ENCODE measurements around the gene ANXA7.
A peak's percentile ranks its signal among the peaks of the same experiment; 100 is the strongest.

Gene ANXA7

GRCh38 chr10:73413528-73414229 lies at the start of gene ANXA7:
Gene ANXA7 (minus strand): TSS chr10:73414058. CDS start chr10:73400856, 13,202 bp downstream.
- DNase-seq (ENCODE audit: low read depth): peak; percentile 91
- peak within 1 kb of the TSS; percentile 86 for H3K4me3 ChIP-seq (ENCODE audit: low read length)
- TF ChIP-seq, protein P1, sequence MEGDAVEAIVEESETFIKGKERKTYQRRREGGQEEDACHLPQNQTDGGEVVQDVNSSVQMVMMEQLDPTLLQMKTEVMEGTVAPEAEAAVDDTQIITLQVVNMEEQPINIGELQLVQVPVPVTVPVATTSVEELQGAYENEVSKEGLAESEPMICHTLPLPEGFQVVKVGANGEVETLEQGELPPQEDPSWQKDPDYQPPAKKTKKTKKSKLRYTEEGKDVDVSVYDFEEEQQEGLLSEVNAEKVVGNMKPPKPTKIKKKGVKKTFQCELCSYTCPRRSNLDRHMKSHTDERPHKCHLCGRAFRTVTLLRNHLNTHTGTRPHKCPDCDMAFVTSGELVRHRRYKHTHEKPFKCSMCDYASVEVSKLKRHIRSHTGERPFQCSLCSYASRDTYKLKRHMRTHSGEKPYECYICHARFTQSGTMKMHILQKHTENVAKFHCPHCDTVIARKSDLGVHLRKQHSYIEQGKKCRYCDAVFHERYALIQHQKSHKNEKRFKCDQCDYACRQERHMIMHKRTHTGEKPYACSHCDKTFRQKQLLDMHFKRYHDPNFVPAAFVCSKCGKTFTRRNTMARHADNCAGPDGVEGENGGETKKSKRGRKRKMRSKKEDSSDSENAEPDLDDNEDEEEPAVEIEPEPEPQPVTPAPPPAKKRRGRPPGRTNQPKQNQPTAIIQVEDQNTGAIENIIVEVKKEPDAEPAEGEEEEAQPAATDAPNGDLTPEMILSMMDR (IDR thresholded peaks at IDR 0.05; ENCODE audit: insufficient read depth, low read depth, low read length, missing control alignments): no peak

GRCh38 chr10:73460897-73461296 lies 47.0 kb upstream of the ANXA7 start:
- TF ChIP-seq, protein P1 (IDR thresholded peaks at IDR 0.05; ENCODE audit: insufficient read depth, low read depth, low read length, missing control alignments): no peak

DNA sequence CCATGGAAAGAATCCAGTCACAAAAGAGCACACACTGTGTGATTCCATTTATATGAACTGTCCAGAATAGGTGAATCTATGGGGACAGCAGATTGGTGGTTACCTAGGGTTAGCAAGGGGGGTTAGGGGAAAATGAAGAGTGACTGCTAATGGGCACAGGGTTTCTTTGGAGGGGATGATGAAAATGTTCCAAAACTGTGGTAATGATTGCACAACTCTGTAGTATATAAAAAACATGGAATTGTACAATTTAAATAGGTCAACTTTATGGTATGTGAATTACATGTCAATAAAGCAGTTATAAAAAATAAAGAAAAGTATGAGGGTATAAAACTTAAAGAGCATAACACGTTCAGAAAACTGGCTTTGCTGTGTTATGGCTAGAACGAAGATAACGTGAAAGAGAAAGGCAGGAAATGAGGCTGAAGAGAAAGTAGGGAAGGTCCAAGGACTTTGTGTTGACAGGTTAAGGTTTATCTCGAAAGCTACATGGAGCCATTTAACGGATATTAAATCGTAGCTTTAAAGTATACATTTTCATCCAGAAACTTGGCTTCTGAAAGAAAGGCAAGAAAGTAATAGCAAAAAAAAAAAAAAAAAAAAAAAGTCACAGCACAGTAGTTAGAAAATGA lies 45.9 kb upstream of the ANXA7 start:
- TF ChIP-seq, protein P1 (IDR thresholded peaks at IDR 0.05; ENCODE audit: insufficient read depth, low read depth, low read length, missing control alignments): no peak
- H3K4me3 ChIP-seq (ENCODE audit: low read length): no peak overlapping the region
- DNase-seq (ENCODE audit: low read depth): no peak

More at GRCh38 chr10:73460897-73461296, 47.0 kb upstream of the ANXA7 start:
- no peak for DNase-seq (ENCODE audit: low read depth)
- H3K4me3 ChIP-seq (ENCODE audit: low read length): no peak overlapping the region

- no peak for DNase-seq (ENCODE audit: low read depth)
- TF ChIP-seq, protein P1 (IDR thresholded peaks at IDR 0.05; ENCODE audit: insufficient read depth, low read depth, low read length, missing control alignments): no peak
- no peak overlapping the region for H3K4me3 ChIP-seq (ENCODE audit: low read length)
Observed at GRCh38 chr10:73456187-73456890, 42.5 kb upstream of the ANXA7 start.

- H3K4me3 ChIP-seq (ENCODE audit: low read length): no peak overlapping the region
- TF ChIP-seq, protein P1 (IDR thresholded peaks at IDR 0.05; ENCODE audit: insufficient read depth, low read depth, low read length, missing control alignments): no peak
Observed at GRCh38 chr10:73449113-73449512, 35.3 kb upstream of the ANXA7 start.

GRCh38 chr10:73448384-73448783 lies 34.5 kb upstream of the ANXA7 start:
- no peak for DNase-seq (ENCODE audit: low read depth)
- TF ChIP-seq, protein P1 (IDR thresholded peaks at IDR 0.05; ENCODE audit: insufficient read depth, low read depth, low read length, missing control alignments): no peak
- H3K4me3 ChIP-seq (ENCODE audit: low read length): no peak overlapping the region

More at GRCh38 chr10:73449113-73449512, 35.3 kb upstream of the ANXA7 start:
- DNase-seq (ENCODE audit: low read depth): no peak

Measured in epithelial cell of esophagus (primary cell).